HG03342 (cell line): ENCODE measurements around the gene KLHL9.

Experiments
- ATAC-seq: cut with Tn5 transposase; IDR thresholded peaks from one replicate; pipeline ENCODE4 v1.9.1; 2021; ENCODE audit warnings: mild to moderate bottlenecking, moderate library complexity; ENCODE audit not compliant: unreplicated experiment

Gene KLHL9

GRCh38 chr9:21317956-21318923 is 17.0 kb downstream of the KLHL9 start:
- peak; percentile 81 for ATAC-seq

GRCh38 chr9:21316860-21317259 is 18.3 kb downstream of the KLHL9 start:
- ATAC-seq: no peak

GRCh38 chr9:21316032-21316842 is 19.0 kb downstream of the KLHL9 start:
- ATAC-seq: no peak

DNA sequence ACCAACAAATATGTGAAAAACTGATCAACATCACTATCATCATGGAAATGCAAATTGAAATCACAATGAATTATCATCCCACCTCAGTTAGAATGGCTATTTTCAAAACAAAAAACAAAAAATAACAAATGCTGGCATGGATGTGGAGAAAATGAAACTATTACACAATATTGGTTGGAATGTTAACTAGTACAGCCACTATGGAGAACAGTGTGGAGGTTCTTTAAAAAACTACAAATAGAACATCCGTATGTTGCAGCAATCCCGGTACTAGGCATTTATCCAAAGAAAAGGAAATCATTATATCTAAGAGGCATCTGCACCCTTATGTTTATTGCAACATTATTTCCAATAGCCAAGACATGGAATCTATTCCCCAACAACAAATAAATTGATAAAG is 21.1 kb downstream of the KLHL9 start:
- no peak for ATAC-seq

GRCh38 chr9:21311889-21312288 is 23.3 kb downstream of the KLHL9 start:
- ATAC-seq: no peak

- ATAC-seq: no peak
Measured at GRCh38 chr9:21305213-21305612, 30.0 kb downstream of the KLHL9 start, which contains the start of gene IFNA5. Gene IFNA5, minus strand, starts transcription at chr9:21305313. Its CDS starts 57 bp downstream, at chr9:21305256.

- no peak for ATAC-seq
Measured at GRCh38 chr9:21295992-21296391, 39.2 kb downstream of the KLHL9 start.

- peak; percentile 76 for ATAC-seq
Measured at GRCh38 chr9:21294904-21295538, 40.2 kb downstream of the KLHL9 start.

GRCh38 chr9:21294364-21294774 is 40.8 kb downstream of the KLHL9 start:
- peak; percentile 59 for ATAC-seq

GRCh38 chr9:21289848-21290247 is 45.4 kb downstream of the KLHL9 start:
- no peak for ATAC-seq

DNA sequence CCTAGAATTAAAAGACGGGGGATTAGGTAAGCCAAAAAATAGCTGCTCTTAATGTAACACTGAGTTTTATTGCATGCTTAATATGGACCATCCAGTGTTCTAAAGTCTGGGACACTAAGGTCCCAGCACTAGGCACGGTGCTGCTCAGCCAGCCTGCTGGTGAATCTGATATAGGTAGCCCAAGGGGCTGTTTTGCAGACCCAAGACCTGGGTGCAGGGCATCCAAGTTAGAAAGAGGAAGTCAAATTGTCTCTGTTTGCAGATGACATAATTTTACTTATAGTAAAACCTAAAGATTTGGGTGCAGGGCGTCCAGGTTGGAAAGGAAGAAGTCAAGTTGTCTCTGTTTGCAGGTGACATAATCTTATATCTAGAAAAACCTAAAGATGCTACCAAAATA is 47.9 kb downstream of the KLHL9 start:
- no peak for ATAC-seq

- no peak for ATAC-seq
Measured at GRCh38 chr9:21286659-21287058, 48.5 kb downstream of the KLHL9 start.

GRCh38 chr9:21286099-21286498 is 49.1 kb downstream of the KLHL9 start:
- ATAC-seq: no peak

DNA sequence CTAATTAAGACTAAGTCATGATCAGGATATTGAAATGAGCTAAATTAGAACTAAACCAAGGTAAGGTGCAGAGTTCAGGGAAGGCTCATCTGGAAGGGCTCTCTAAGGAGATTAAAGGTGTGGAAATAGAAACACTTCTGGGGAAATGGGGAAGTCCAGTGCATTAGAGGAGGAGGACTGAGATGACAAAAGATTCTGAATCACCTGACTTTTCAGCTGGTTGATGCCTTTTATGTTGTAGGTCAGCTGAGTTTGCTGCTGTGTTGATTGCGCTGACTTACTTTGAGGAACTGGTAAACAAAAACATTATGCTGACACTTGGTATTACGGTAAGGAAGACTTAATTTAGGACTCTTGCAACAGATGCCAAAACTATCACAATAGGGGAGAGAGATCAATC is 53.9 kb downstream of the KLHL9 start:
- no peak for ATAC-seq
